Glutamatergic neuron (in vitro differentiated cells): ENCODE measurements around the gene TBC1D22B. TPM values are rescaled to one million over a fixed set of nuclear protein-coding genes. Genes with fewer than 3 reads are reported as not detected.

Experiments used
- DNase-seq: peaks from one replicate; pipeline ENCODE4 v3.0.0; 2022
- H3K27ac Mint-ChIP-seq: one replicate; pipeline ENCODE4 v1.8.0; 2020; ENCODE audit warnings: mild to moderate bottlenecking, mixed read lengths, inconsistent platforms; ENCODE audit not compliant: unreplicated experiment
- H3K27me3 Mint-ChIP-seq: one replicate; pipeline ENCODE4 v1.8.0; 2020; ENCODE audit warnings: mild to moderate bottlenecking, moderate library complexity, mixed read lengths, inconsistent platforms; ENCODE audit not compliant: unreplicated experiment
- H3K36me3 Mint-ChIP-seq: one replicate; pipeline ENCODE4 v1.8.0; 2020; ENCODE audit warnings: mild to moderate bottlenecking, mixed read lengths, inconsistent platforms; ENCODE audit not compliant: unreplicated experiment
- H3K4me1 Mint-ChIP-seq: one replicate; pipeline ENCODE4 v1.8.0; 2020; ENCODE audit warnings: mild to moderate bottlenecking, low read depth, mixed read lengths, inconsistent platforms; ENCODE audit not compliant: unreplicated experiment
- H3K4me3 Mint-ChIP-seq: one replicate; pipeline ENCODE4 v1.8.0; 2020; ENCODE audit warnings: mild to moderate bottlenecking, mixed read lengths, inconsistent platforms; ENCODE audit not compliant: unreplicated experiment
- H3K9me3 Mint-ChIP-seq: one replicate; pipeline ENCODE4 v1.8.0; 2020; ENCODE audit warnings: mild to moderate bottlenecking, moderate library complexity, mixed read lengths, inconsistent platforms; ENCODE audit not compliant: unreplicated experiment
- total RNA-seq: library from RNA; stranded (reverse); fragmentation: NEBNext Ultra II Directional; extraction: Animal tissue kit (Norgen Biotek cat#: 25700); gene quantifications from one replicate; pipeline ENCODE4 v1.2.1, GENCODE V29; 2021; ENCODE audit not compliant: unreplicated experiment
- TF ChIP-seq, protein P1 (sequence below): fragments of 200-600 bp; sonication (generic); IDR thresholded peaks from one replicate; pipeline ENCODE4 v1.5.0; 2021; ENCODE audit not compliant: partially characterized antibody, unreplicated experiment

Gene TBC1D22B
- total RNA-seq, 1 donor from 2014 or later = 10.2 TPM

DNA sequence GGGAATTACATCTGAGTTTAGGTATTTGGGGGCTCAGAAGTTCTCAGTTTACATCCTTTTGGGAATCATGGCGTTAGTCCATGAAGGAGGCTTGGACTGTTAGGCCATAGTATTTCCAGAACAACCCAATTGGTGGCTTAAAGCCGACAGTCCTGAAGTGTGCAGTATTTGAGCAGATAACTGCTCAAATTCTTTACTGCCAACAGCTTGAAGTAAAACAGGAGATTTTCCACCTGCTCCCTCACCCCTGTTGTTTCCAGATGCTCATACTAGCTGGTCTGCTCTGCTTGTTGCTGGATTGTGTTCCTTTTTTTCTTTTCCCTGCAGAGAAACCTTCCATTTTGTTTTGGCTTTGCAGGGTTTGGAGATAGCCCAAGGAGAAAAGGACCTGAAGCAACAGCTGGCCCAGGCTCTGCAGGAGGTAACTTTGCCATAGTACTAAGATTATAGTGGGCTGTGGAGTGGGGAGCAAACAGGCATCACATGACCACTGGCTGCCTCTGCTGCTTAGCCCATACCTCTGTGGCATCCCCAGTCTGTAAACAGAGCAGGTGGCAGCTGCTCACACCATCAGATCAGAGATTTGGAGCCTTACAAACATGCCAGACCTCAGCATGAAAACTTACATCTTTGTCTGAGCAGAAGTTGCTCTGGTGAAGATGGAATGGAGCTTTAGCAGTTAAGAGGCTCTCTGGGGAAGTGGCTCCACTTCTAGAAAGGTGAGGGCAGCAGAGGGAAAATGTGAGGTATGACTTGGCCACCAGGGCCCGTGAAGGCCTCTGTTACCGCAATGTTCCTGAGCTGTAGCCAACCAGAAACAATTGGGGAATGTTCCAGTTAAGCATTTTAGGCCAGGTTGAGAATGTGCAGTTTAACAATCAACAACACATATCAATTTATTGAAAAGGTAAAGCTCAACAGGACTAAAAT, 113.8 kb downstream of the TBC1D22B start:
- peaks cover 4% of the 10 kb centered on the region for H3K4me1 Mint-ChIP-seq
- DNase-seq = no peak
- H3K9me3 Mint-ChIP-seq = no peaks in the 10 kb centered on the region
- peaks cover 6% of the 10 kb centered on the region for H3K36me3 Mint-ChIP-seq
- TF ChIP-seq, protein P1, sequence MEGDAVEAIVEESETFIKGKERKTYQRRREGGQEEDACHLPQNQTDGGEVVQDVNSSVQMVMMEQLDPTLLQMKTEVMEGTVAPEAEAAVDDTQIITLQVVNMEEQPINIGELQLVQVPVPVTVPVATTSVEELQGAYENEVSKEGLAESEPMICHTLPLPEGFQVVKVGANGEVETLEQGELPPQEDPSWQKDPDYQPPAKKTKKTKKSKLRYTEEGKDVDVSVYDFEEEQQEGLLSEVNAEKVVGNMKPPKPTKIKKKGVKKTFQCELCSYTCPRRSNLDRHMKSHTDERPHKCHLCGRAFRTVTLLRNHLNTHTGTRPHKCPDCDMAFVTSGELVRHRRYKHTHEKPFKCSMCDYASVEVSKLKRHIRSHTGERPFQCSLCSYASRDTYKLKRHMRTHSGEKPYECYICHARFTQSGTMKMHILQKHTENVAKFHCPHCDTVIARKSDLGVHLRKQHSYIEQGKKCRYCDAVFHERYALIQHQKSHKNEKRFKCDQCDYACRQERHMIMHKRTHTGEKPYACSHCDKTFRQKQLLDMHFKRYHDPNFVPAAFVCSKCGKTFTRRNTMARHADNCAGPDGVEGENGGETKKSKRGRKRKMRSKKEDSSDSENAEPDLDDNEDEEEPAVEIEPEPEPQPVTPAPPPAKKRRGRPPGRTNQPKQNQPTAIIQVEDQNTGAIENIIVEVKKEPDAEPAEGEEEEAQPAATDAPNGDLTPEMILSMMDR = no peak
- peaks cover 2% of the 10 kb centered on the region for H3K27me3 Mint-ChIP-seq
- H3K27ac Mint-ChIP-seq = no peak overlapping the region
- no peak overlapping the region for H3K4me3 Mint-ChIP-seq

DNA sequence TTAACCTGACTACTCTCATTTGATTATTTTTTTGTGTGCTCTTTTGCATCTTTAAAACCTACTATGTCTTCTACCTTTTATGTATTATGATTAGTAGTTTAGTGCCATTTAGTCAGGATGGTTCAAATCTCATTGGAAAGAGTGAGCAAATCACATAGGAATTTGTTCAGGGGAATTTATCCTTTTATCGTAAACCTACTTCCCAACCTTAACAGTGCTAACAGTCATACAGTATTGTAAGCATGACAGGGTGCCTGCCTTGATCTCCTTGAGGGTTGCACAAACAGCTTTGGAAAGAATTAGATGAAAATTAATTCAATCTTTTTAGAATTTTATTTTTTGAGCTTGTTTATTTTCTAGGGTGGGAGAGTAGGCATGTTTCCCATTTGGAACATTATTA, 114.5 kb downstream of the TBC1D22B start:
- peaks cover 6% of the 10 kb centered on the region for H3K36me3 Mint-ChIP-seq
- H3K4me1 Mint-ChIP-seq = no peaks in the 10 kb centered on the region
- no peaks in the 10 kb centered on the region for H3K27me3 Mint-ChIP-seq
- H3K27ac Mint-ChIP-seq = no peak overlapping the region
- no peaks in the 10 kb centered on the region for H3K9me3 Mint-ChIP-seq
- no peak overlapping the region for H3K4me3 Mint-ChIP-seq
- no peak for DNase-seq
- TF ChIP-seq, protein P1 = no peak

DNA sequence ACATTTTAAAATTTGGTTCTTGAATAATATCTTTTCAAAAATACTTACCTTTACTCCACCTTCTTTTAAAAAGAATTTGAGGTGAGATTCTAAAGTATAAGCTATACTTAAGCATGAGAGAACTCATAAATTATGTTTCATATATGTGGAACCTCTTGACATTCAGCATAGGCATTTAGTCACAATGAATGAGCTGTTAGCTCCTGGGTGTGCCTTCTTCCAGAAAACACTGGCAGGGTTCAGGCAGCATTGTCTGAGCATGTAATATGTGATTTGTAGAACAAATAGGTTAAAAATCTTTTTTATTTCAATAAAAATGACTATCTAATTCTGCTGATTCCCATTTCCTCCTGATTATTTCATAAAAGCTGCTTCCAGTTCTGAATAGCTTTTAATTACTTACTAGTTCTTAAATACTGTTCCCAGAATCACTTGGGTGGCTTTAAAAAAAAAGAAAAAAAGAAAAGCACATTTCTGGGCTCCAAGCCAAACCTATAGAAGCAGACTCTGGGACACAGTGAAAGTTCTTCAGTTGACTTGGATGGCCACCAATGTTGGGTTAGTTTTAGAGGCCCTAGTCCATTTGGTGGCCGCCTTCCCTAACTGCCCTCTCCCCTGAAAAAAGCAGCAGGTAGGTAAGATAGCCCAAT, 116.4 kb downstream of the TBC1D22B start:
- TF ChIP-seq, protein P1 = no peak
- no peak for DNase-seq
- no peak overlapping the region for H3K27ac Mint-ChIP-seq
- H3K36me3 Mint-ChIP-seq = peaks cover 5% of the 10 kb centered on the region
- no peak overlapping the region for H3K4me3 Mint-ChIP-seq
- H3K4me1 Mint-ChIP-seq = no peaks in the 10 kb centered on the region
- H3K9me3 Mint-ChIP-seq = no peaks in the 10 kb centered on the region
- no peaks in the 10 kb centered on the region for H3K27me3 Mint-ChIP-seq

DNA sequence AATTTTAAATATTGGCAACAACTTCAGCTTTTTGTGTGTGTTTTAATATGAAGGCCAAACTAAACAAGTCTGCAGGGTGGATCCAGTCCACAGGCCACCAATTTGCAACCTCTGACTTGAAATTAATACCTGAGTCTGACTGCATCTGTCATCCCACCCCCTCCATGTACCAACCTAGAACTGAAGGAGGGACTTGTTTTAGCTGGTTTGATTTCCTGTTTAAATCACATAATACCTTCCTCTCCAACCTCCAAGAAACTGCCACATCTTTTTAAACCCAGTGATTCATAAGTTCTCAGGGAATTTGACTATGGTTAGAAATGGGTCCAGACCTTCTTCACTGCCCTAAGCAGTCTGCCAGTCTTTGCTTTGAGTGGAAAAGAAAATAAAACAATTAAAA, 117.8 kb downstream of the TBC1D22B start:
- H3K4me3 Mint-ChIP-seq = no peak overlapping the region
- DNase-seq = no peak
- H3K27ac Mint-ChIP-seq = no peak overlapping the region
- no peaks in the 10 kb centered on the region for H3K36me3 Mint-ChIP-seq
- TF ChIP-seq, protein P1 = no peak
- H3K4me1 Mint-ChIP-seq = no peaks in the 10 kb centered on the region
- H3K9me3 Mint-ChIP-seq = no peaks in the 10 kb centered on the region
- H3K27me3 Mint-ChIP-seq = no peaks in the 10 kb centered on the region
